HG03280 (cell line): ENCODE data around the gene CDH4.

Source experiments
- ATAC-seq: cut with Tn5 transposase; IDR thresholded peaks from one replicate; pipeline ENCODE4 v1.9.1; 2021; ENCODE audit warnings: mild to moderate bottlenecking, moderate library complexity; ENCODE audit not compliant: unreplicated experiment

CDH4 gene

GRCh38 chr20:61300709-61301108, 48.6 kb downstream of the CDH4 start:
- no peak for ATAC-seq

GRCh38 chr20:61301711-61302525, 49.9 kb downstream of the CDH4 start:
- ATAC-seq: no peak

GRCh38 chr20:61303217-61303616, 51.2 kb downstream of the CDH4 start:
- ATAC-seq: no peak

GRCh38 chr20:61303675-61304074, 51.6 kb downstream of the CDH4 start:
- no peak for ATAC-seq

- ATAC-seq: no peak
Observed at GRCh38 chr20:61304750-61305149, 52.7 kb downstream of the CDH4 start.

GRCh38 chr20:61306937-61307475, 54.9 kb downstream of the CDH4 start:
- no peak for ATAC-seq

GRCh38 chr20:61307686-61308476, 55.8 kb downstream of the CDH4 start:
- ATAC-seq: no peak

GRCh38 chr20:61308477-61308774, 56.4 kb downstream of the CDH4 start:
- no peak for ATAC-seq

GRCh38 chr20:61310954-61311353, 58.9 kb downstream of the CDH4 start:
- no peak for ATAC-seq

GRCh38 chr20:61311656-61312387, 59.8 kb downstream of the CDH4 start:
- ATAC-seq: no peak

GRCh38 chr20:61312925-61313324, 60.9 kb downstream of the CDH4 start:
- no peak for ATAC-seq

GRCh38 chr20:61313396-61313795, 61.3 kb downstream of the CDH4 start:
- no peak for ATAC-seq

- ATAC-seq: no peak
Observed at GRCh38 chr20:61314326-61315010, 62.4 kb downstream of the CDH4 start.

- ATAC-seq: no peak
Observed at GRCh38 chr20:61315319-61315718, 63.3 kb downstream of the CDH4 start.

- no peak for ATAC-seq
Observed at GRCh38 chr20:61316346-61316745, 64.3 kb downstream of the CDH4 start.

- no peak for ATAC-seq
Observed at GRCh38 chr20:61317966-61318530, 66.0 kb downstream of the CDH4 start.

- no peak for ATAC-seq
Observed at GRCh38 chr20:61320691-61321425, 68.8 kb downstream of the CDH4 start.

- no peak for ATAC-seq
Observed at GRCh38 chr20:61321481-61321880, 69.4 kb downstream of the CDH4 start.

GRCh38 chr20:61322151-61322865, 70.2 kb downstream of the CDH4 start:
- ATAC-seq: no peak
